ENCODE measurements around the gene MAST1.

Gene MAST1

DNA sequence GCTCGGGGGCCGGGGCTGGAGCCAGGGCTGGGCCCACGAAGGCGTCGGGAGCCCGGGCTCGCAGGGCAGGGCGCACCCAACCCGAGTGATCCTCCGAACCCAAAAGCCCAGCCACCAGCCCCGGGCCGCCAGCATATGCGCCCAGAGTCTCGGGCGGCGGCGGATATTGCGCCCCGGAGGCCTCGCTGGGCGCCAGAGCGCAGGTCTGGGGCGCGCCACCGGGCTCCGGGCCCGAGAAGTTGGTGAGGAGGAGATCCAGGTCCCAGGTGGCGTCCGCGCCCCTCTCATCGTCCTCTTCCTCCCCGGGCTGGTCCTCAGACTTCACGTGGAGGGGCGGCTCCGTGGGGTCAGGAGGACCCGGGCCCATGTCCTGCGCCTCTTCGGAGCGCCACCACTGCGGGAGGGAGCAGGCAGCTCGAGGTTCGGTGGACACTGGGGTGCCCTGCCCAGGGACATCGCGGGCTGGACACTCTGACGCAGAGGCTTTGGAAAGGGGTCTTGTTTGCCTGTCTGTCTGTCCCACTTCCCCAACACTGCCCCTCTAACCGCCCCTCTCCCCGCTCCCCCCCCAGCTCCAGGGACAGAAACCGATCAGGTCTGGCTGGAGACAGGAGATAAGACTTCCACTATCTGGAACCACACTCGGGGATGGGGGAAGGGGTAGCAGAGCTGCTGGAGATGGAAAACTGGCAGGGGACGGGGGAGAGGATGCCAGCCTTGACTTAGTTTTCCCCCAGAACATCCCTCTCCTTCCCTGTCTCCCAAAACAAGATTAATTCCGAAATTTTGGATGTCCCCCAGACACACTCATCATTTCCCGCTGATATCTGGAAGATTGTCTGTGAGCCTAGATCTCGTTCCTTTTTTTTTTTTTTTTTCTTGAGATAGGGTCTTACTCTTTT is 47.7 kb downstream of the MAST1 start:
- TF ChIP-seq GATA3 (IDR thresholded peaks at IDR 0.05; ENCODE audit: low read depth, low read length) (no peak), GATA2 (IDR thresholded peaks at IDR 0.05; ENCODE audit: low read depth, low read length) (no peak)

DNA sequence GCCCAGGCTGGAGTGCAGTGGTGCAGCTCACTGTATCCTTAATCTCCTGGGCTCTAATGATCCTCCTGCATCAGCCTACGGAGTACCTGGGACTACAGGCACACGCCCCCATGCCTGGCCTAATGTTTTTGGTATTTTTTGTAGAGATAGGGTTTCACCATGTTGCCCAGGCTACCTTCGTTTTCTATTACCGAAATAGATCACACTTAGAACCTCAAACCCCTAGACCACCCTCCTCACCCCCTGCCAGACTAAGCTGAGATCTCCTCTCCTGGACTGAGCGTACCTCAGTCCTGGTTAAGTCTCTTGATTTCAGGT is 48.3 kb downstream of the MAST1 start:
- no peak for TF ChIP-seq GATA3 (IDR thresholded peaks at IDR 0.05; ENCODE audit: low read depth, low read length)
- no peak for TF ChIP-seq GATA2 (IDR thresholded peaks at IDR 0.05; ENCODE audit: low read depth, low read length)

DNA sequence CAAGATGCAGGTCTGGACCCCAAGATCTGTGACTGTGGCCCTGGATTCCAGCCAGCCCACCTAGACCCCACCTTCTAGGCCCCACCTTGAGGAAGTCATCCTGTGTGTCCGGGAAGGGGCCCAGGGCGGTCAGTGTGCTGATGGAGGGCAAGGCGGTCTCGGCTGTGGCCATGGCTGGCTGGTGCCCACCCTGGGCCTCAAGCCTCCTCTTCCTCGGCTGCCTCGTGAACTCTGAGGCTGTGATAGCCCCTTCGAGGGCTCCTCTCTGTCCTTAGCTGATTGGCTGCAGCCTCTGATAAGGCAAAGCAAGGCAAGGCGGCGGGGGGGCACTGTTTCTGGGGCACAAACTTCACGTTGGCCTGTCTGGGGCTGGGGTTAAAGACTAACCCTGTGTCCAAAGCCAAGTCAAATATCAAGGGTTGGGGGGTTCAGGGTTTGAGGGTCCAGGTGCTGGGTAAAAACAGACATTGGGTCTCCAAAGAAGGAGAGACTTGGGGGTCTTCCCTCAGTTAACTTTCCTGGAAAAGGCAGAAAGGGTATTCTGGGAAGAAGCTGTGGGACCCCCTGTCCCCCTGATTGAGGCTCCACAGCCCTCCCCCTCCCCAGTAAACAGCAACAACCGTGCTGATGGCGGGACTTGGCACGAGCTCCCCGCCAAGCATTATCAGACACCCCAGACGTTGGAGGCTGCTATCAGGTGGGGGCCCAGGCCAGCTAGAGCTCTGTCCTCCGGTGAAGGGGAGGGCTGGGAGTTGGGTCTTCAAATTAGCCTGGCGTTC is 48.8 kb downstream of the MAST1 start, which contains the start of gene KLF1:
Gene KLF1 (minus strand): TSS at position 233 of the 779 bp plus-strand sequence. CDS start 61 bp downstream, at position 172.
- no peak for TF ChIP-seq GATA2 (IDR thresholded peaks at IDR 0.05; ENCODE audit: low read depth, low read length)
- TF ChIP-seq GATA3 (IDR thresholded peaks at IDR 0.05; ENCODE audit: low read depth, low read length) = no peak

DNA sequence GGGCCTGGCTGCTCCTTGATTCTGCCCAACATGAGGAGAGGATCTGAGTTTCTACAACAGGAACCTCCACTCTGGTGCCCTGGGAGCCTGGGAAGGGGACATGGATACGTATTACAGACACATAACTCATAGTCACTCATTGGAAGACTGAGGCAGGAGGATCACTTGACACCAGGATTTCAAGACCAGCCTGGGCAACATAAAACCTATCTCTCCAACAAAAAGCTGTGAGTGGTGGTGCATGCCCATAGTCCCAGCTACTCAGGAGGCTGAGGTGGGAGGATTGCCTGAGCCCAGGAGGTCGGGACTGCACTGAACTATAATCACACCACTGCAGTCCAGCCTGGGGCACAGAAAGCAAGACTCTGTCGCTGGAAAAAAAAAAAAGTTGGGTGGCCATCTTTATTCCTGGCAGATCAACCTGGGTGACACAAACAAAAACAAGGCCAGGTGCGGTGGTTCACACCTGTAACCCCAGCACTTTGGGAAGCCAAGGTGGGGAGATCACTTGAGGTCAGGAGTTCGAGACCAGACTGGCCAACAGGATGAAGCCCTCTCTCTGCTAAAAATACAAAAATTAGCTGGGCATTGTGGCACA is 49.8 kb downstream of the MAST1 start:
- no peak for TF ChIP-seq GATA2 (IDR thresholded peaks at IDR 0.05; ENCODE audit: low read depth, low read length)
- no peak for TF ChIP-seq GATA3 (IDR thresholded peaks at IDR 0.05; ENCODE audit: low read depth, low read length)

DNA sequence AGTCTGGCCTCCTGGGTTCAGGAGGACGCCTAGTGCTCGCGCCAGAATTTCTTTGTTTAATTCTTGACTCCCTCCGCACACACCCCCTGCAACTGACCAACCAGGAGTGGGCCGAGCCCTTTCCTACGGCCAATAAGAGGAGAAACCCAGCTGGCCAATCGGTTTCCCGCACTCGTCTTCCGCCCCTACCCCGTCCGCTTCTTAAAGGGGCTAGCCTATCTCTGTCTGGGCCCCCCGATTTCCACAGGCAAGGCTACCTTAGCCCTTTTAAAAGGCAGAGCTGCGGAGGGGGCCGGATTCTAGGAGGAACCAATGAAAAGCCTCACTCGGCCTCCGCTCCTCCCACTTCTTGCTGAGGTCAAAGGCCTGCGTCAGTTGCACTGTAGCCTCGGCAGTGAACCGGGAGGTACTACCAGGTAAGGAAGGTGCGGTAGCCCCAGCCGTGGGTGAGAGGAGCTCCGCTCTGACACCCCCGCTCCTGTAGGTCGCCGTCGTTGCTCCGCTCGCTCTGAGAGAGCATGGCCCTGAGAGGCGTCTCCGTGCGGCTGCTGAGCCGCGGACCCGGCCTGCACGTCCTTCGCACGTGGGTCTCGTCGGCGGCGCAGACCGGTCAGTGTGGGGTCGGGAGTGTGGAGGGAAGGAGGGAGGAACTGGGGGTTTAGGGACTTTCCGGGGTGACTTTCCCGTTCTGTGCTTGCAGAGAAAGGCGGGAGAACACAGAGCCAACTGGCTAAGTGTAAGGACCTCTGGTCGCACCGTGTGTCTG is 52.7 kb downstream of the MAST1 start, which contains the start of gene GCDH:
Gene GCDH (plus strand): TSS at position 374 of the 766 bp plus-strand sequence. CDS start 145 bp downstream, at position 519.
- TF ChIP-seq GATA3 (IDR thresholded peaks at IDR 0.05; ENCODE audit: low read depth, low read length) (no peak), GATA2 (IDR thresholded peaks at IDR 0.05; ENCODE audit: low read depth, low read length) (0 out of 2 replicates have a peak, but pooled peaks have one; percentile 15)

DNA sequence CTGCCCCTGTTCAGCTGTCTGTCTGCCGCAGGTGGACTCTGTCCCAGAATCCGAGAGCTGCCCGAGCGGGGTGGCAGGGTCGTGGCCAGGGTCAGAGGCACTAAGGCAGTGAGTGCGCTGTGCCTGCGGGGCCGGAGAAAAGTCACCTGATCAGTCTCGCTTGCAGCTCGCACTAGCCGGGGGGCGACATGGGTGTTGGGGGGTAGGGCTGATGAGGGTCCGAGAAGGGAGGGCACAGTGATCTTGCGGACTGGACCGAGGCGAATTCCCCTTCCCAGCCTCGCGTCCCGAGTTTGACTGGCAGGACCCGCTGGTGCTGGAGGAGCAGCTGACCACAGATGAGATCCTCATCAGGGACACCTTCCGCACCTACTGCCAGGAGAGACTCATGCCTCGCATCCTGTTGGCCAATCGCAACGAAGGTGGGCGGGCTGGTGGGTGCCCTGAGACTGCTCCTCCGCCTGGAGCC is 53.3 kb downstream of the MAST1 start:
- no peak for TF ChIP-seq GATA2 (IDR thresholded peaks at IDR 0.05; ENCODE audit: low read depth, low read length)

DNA sequence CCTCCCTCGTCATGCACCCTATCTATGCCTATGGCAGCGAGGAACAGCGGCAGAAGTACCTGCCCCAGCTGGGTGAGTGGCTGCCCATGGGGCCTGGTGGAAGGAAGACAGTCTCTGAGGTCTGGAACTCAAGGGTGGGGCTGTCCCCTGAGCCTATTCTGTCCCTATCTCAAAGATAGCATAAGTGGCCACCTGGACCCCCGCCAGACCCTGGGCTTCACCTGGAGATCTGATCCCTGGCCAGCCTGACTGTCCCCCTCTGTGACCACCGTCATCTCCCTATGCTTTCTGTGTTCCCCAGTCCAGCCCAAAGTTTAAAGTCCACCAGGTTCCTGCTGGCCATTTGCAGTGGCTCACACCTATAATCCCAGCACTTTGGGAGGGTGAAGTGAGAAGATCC is 55.3 kb downstream of the MAST1 start:
- no peak for TF ChIP-seq GATA3 (IDR thresholded peaks at IDR 0.05; ENCODE audit: low read depth, low read length)
- TF ChIP-seq GATA2 (IDR thresholded peaks at IDR 0.05; ENCODE audit: low read depth, low read length) = no peak

DNA sequence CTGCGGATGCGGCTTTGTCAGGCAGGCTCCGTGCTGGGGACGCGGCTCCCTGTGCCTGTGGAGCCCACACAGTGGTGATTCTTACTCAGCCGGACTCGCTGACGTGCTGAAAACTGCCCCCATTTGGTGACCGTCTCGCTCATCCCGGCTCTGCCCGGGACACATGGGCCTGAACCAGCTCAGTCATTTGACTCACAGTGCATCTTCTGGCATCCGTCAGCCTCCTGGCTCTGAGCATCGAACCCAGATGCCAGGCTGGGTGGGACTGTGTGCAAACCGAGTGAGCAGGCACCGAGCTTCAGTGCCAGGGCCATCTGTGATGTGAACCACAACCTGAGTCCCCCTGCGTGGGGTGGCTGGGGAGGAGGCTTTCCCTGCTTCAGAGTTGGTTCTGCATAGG is 58.1 kb downstream of the MAST1 start:
- no peak for TF ChIP-seq GATA3 (IDR thresholded peaks at IDR 0.05; ENCODE audit: low read depth, low read length)
- TF ChIP-seq GATA2 (IDR thresholded peaks at IDR 0.05; ENCODE audit: low read depth, low read length) = no peak

DNA sequence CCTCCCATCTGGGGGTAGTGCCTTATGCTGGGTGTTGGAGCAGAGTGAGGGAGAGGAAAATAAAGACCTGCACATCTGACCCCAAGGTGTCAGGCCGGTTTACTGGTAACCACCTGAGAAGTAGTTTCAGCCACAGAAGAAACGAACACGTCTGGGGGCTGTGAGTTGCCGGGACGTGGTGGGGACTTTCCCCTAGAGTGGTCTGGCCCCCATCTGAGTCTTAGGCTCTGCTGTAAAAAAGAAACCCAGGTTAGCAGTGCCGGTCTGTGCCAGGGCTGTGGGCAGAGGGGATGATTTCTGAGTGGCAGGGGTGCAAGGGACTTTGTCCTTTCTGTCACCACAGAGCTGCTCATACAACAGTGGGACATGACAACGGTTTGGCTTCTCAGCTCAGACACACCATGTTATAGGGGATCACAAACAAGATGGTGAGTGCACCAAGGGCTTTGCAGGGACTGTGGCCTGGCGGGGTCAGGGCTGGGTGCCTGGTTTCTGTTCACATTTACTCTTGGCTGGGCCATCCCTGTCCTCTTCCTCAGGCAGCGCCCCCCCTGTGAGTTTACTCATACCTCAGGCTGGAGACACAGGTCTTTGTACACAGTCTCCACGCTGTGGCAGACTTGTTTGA is 61.7 kb downstream of the MAST1 start:
- TF ChIP-seq GATA3 (IDR thresholded peaks at IDR 0.05; ENCODE audit: low read depth, low read length) = no peak
- no peak for TF ChIP-seq GATA2 (IDR thresholded peaks at IDR 0.05; ENCODE audit: low read depth, low read length)

DNA sequence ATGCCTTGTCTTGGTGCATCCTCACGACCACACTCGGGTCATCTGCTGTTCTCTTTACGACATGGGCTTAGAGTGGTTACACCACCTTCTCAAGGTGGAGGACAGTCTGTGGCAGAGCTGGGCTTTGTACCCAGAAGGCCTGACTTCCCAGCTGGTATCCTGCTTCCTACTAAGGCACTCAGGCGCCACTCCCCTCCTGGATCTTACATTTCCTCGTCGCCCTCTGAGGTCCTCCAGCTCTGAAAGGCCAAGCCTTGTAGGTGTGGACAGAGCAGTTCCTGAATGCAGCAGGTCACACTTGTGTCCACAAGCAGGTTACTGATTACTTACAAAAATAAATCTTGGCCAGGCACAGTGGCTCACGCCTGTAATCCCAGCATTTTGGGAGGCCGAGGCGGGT is 68.9 kb downstream of the MAST1 start:
- TF ChIP-seq GATA2 (IDR thresholded peaks at IDR 0.05; ENCODE audit: low read depth, low read length) = no peak
- no peak for TF ChIP-seq GATA3 (IDR thresholded peaks at IDR 0.05; ENCODE audit: low read depth, low read length)

DNA sequence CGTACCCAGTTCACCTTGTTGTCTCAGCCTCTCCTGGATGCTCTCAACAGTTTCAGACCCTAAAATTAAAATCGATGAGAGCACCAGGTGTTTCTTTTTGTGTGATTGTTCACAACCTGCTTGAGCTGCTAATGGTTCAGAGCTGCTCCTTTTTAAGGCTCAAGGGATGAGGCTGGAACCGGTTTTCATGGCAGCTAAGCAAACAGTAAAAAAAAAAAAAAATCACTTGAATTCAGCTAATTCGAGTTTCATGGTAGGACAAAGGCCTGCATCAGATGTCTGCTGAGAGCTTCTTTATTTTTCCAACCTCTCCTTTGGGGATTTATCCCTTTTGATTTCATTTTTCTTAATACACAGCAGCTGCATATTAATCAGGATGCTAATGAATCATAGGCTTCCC is 74.3 kb downstream of the MAST1 start:
- no peak for TF ChIP-seq GATA2 (IDR thresholded peaks at IDR 0.05; ENCODE audit: low read depth, low read length)
- no peak for TF ChIP-seq GATA3 (IDR thresholded peaks at IDR 0.05; ENCODE audit: low read depth, low read length)

DNA sequence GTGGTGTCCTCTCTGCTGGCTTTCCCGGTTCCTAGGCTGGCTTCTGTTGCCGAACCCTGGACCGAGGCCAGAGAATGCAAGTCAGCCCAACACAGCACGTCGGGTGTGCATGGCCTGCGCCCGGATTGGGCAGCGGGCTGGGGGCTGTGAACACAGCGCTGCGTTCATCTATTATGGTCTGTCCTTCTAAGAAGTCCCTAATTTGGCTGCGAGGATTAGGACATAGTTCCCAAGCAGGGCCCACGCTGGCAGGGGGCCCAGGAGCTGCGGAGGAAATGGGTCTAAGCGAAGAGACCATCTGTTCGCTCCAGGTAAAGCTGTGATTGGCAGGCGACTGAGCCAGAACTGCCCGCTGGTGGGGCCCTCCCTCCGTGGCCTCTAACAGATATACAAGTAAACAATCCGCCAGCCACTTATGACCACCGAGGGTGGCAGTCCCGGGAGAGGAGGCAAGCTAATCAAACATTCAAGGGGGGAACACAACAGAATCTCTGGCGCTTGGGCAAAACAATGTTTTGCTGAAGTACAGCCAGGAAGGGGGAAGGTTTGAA is 74.8 kb downstream of the MAST1 start:
- TF ChIP-seq GATA2 (IDR thresholded peaks at IDR 0.05; ENCODE audit: low read depth, low read length) (no peak), GATA3 (IDR thresholded peaks at IDR 0.05; ENCODE audit: low read depth, low read length) (no peak)
